ENCODE data around the gene SERTAD3. TPM values are rescaled to one million over a fixed set of nuclear protein-coding genes. Genes with fewer than 3 reads are reported as not detected.

The SERTAD3 gene
- total RNA-seq, 1 experiment from 2014 or later = 30.9 TPM

DNA sequence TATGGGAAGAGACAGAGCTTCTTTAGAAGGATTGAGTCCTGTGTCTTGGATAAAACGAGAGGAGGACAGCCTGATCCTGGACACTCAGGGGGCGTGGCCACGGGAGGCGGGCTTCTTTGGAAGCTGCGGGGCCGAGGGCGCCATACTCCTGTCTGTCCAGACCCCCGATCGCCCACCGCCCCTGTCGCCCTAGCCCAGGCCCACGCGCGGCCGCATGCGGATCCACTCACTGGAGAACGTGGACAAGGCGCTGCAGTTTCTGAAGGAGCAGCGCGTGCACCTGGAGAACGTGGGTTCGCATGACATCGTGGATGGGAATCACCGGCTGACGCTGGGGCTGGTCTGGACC lies 45.7 kb upstream of the SERTAD3 start:
- no peak overlapping the region for H3T11ph ChIP-seq (ENCODE audit: low read length)
- H3K27me3 Mint-ChIP-seq (ENCODE audit: low read depth) = peaks cover 67% of the 10 kb centered on the region
- no peak overlapping the region for H3K27ac Mint-ChIP-seq
- no peak overlapping the region for H4K8ac ChIP-seq (replicated peaks; ENCODE audit: insufficient read length, low read depth, low read length)
- peak; percentile 52 for DNase-seq
- H2AFZ ChIP-seq (ENCODE audit: low read length) = no peak overlapping the region
- H3K9ac ChIP-seq (ENCODE audit: extremely low read depth, insufficient read length, low read length) = no peak overlapping the region
- peaks cover 8 to 11% of the 10 kb centered on the region in 2 experiments; a peak in 4 of 5 replicates for H3K9me3 Mint-ChIP-seq
- no peak overlapping the region for H2BK12ac ChIP-seq (ENCODE audit: insufficient read length, low read depth, low read length)
- H3K23me2 ChIP-seq (ENCODE audit: insufficient read length, low read depth, low read length, poor library complexity, severe bottlenecking) = peaks cover 3% of the 10 kb centered on the region
- no peak overlapping the region for H3K4me3 Mint-ChIP-seq
- no peak overlapping the region for H3K14ac ChIP-seq (ENCODE audit: insufficient read depth, low read length)
- TF ChIP-seq, protein P1, sequence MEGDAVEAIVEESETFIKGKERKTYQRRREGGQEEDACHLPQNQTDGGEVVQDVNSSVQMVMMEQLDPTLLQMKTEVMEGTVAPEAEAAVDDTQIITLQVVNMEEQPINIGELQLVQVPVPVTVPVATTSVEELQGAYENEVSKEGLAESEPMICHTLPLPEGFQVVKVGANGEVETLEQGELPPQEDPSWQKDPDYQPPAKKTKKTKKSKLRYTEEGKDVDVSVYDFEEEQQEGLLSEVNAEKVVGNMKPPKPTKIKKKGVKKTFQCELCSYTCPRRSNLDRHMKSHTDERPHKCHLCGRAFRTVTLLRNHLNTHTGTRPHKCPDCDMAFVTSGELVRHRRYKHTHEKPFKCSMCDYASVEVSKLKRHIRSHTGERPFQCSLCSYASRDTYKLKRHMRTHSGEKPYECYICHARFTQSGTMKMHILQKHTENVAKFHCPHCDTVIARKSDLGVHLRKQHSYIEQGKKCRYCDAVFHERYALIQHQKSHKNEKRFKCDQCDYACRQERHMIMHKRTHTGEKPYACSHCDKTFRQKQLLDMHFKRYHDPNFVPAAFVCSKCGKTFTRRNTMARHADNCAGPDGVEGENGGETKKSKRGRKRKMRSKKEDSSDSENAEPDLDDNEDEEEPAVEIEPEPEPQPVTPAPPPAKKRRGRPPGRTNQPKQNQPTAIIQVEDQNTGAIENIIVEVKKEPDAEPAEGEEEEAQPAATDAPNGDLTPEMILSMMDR (conservative IDR thresholded peaks at IDR 0.05) = no peak
- H3K23ac ChIP-seq (ENCODE audit: insufficient read length, low read depth, low read length) = no peak overlapping the region
- H3K79me2 ChIP-seq (ENCODE audit: insufficient read depth, low read length) = no peaks in the 10 kb centered on the region
- H2BK20ac ChIP-seq (ENCODE audit: low read depth, low read length, poor library complexity, severe bottlenecking) = no peak overlapping the region
- no peak overlapping the region for H2BK15ac ChIP-seq (ENCODE audit: low read depth, low read length)
- no peak overlapping the region for H2BK5ac ChIP-seq (ENCODE audit: insufficient read length, low read length)
- no peak overlapping the region for H4K5ac ChIP-seq (ENCODE audit: insufficient read length, low read depth, low read length)
- H3K9me3 ChIP-seq (ENCODE audit: control insufficient read depth, low read depth, low read length) = no peaks in the 10 kb centered on the region
- H3K27me3 ChIP-seq (ENCODE audit: insufficient read depth, low read length) = no peaks in the 10 kb centered on the region
- no peak overlapping the region for H2BK120ac ChIP-seq (ENCODE audit: low read depth, low read length, poor library complexity, severe bottlenecking)
- no peak overlapping the region for H3K4ac ChIP-seq (ENCODE audit: low read depth, low read length)
- no peak overlapping the region for H3K18ac ChIP-seq (ENCODE audit: insufficient read length, low read depth, low read length)
- H3K4me1 ChIP-seq (ENCODE audit: insufficient read depth, low read length) = no peaks in the 10 kb centered on the region
- no peak overlapping the region for H3K56ac ChIP-seq (ENCODE audit: insufficient read length, low read depth, low read length)
- H3K36me3 Mint-ChIP-seq (ENCODE audit: insufficient read depth in 1 of 3, low read depth in 3 of 3) = no peaks in the 10 kb centered on the region; a peak in 2 of 7 replicates
- H3K4me1 Mint-ChIP-seq = peaks cover 6 to 9% of the 10 kb centered on the region in 2 experiments; a peak in 3 of 4 replicates
- no peak overlapping the region for H3K4me2 ChIP-seq (ENCODE audit: insufficient read depth, insufficient read length, low read length)
- H3K79me1 ChIP-seq (ENCODE audit: insufficient read depth, low read depth, low read length, poor library complexity, severe bottlenecking) = no peaks in the 10 kb centered on the region
- H3K27ac ChIP-seq (ENCODE audit: insufficient read length, low read depth, low read length) = no peak overlapping the region
- WGBS (ENCODE audit: extremely low coverage, insufficient read length, low lambda C conversion rate) = no CpG with 5 or more reads among the region's 25 CpGs
- H4K91ac ChIP-seq (ENCODE audit: insufficient read length, low read depth, low read length) = no peak overlapping the region
- H4K20me1 ChIP-seq (ENCODE audit: control insufficient read depth, insufficient read depth, insufficient read length) = no peaks in the 10 kb centered on the region
- H2AK5ac ChIP-seq (ENCODE audit: insufficient read length, low read length) = no peak overlapping the region
